HFF-Myc (cell line): ENCODE data around the gene RNF208.

Source experiments
- DNase-seq: peaks from one replicate; pipeline ENCODE4 v3.0.0-alpha.2; 2011; ENCODE audit warnings: low read depth; ENCODE audit errors: extremely low read depth
- H3K4me3 ChIP-seq: replicated peaks from 2 replicates; pipeline ENCODE4 v1.5.1; 2011; ENCODE audit warnings: low read depth, mild to moderate bottlenecking, control low read depth, low read length
- TF ChIP-seq, protein P1 (sequence below): IDR thresholded peaks from 2 replicates; pipeline ENCODE4 v1.5.1; 2012; ENCODE audit warnings: mild to moderate bottlenecking, low read depth, low read length, control low read depth; ENCODE audit errors: missing control alignments

The RNF208 gene

DNA sequence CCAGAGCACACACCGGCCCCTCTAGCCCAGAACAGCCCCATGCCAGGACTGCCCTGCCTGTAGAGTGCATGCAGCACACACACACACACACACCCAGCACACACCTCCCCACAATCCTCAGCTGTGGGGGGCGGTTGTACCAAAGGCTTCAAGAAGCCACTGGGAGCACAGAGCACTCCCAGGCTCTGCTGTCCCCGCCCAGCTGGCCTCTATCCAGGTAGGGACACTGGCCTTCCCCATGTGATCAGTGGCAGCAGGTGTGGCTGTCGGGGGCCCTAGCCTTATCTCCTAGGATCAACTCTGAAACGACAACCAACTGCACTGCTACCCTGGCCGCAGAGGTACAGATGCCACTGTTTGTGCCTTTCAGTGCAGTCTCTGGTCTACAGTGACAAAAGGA is 35.7 kb downstream of the RNF208 start:
- TF ChIP-seq, protein P1, sequence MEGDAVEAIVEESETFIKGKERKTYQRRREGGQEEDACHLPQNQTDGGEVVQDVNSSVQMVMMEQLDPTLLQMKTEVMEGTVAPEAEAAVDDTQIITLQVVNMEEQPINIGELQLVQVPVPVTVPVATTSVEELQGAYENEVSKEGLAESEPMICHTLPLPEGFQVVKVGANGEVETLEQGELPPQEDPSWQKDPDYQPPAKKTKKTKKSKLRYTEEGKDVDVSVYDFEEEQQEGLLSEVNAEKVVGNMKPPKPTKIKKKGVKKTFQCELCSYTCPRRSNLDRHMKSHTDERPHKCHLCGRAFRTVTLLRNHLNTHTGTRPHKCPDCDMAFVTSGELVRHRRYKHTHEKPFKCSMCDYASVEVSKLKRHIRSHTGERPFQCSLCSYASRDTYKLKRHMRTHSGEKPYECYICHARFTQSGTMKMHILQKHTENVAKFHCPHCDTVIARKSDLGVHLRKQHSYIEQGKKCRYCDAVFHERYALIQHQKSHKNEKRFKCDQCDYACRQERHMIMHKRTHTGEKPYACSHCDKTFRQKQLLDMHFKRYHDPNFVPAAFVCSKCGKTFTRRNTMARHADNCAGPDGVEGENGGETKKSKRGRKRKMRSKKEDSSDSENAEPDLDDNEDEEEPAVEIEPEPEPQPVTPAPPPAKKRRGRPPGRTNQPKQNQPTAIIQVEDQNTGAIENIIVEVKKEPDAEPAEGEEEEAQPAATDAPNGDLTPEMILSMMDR, result no peak
- H3K4me3 ChIP-seq, result no peak overlapping the region
- no peak for DNase-seq

GRCh38 chr9:137185921-137186320 is 36.1 kb downstream of the RNF208 start:
- H3K4me3 ChIP-seq, result no peak overlapping the region
- DNase-seq, result no peak
- TF ChIP-seq, protein P1, result no peak

GRCh38 chr9:137184881-137185660 is 37.0 kb downstream of the RNF208 start:
- DNase-seq, result no peak
- TF ChIP-seq, protein P1, result no peak
- H3K4me3 ChIP-seq, result no peak overlapping the region

GRCh38 chr9:137183980-137184595 is 38.0 kb downstream of the RNF208 start:
- TF ChIP-seq, protein P1, result no peak
- DNase-seq, result no peak
- H3K4me3 ChIP-seq, result no peak overlapping the region

- no peak for DNase-seq
- TF ChIP-seq, protein P1, result no peak
- H3K4me3 ChIP-seq, result no peak overlapping the region
Measured at GRCh38 chr9:137182836-137183235, 39.2 kb downstream of the RNF208 start.

GRCh38 chr9:137181680-137182079 is 40.4 kb downstream of the RNF208 start:
- TF ChIP-seq, protein P1, result no peak
- no peak overlapping the region for H3K4me3 ChIP-seq
- no peak for DNase-seq
